ENCODE results near the gene IPO11.
A peak's percentile ranks its signal among the peaks of the same experiment; 100 is the strongest.
"Not testable (repeated sequence)": the region's sequence is repeated elsewhere in the genome, so short reads cannot be mapped to it uniquely, and the experiment has no call there.

IPO11 gene

GRCh38 chr5:62450259-62450658, 37.7 kb downstream of the IPO11 start:
- no peak for FAIRE-seq

- no peak for FAIRE-seq
Observed at GRCh38 chr5:62457071-62457470, 44.5 kb downstream of the IPO11 start.

GRCh38 chr5:62460578-62460983, 48.0 kb downstream of the IPO11 start:
- FAIRE-seq, result peak; percentile 92

- no peak for FAIRE-seq
Observed at GRCh38 chr5:62461561-62461960, 49.0 kb downstream of the IPO11 start.

GRCh38 chr5:62465985-62466925, 53.7 kb downstream of the IPO11 start:
- FAIRE-seq, result no peak

- no peak for FAIRE-seq
Observed at GRCh38 chr5:62473209-62473608, 60.6 kb downstream of the IPO11 start.

- no peak for FAIRE-seq
Observed at GRCh38 chr5:62475072-62475471, 62.5 kb downstream of the IPO11 start.

GRCh38 chr5:62477801-62478200, 65.2 kb downstream of the IPO11 start:
- FAIRE-seq, result peak; percentile 23

- FAIRE-seq, result no peak
Observed at GRCh38 chr5:62483556-62483955, 71.0 kb downstream of the IPO11 start.

GRCh38 chr5:62486672-62487071, 74.1 kb downstream of the IPO11 start:
- peak; percentile 88 for FAIRE-seq

- FAIRE-seq, result no peak
Observed at GRCh38 chr5:62488531-62488930, 76.0 kb downstream of the IPO11 start.

GRCh38 chr5:62489471-62489870, 76.9 kb downstream of the IPO11 start:
- no peak for FAIRE-seq

- FAIRE-seq, result no peak
Observed at GRCh38 chr5:62494772-62495171, 82.2 kb downstream of the IPO11 start.

- no peak for FAIRE-seq
Observed at GRCh38 chr5:62496876-62497275, 84.3 kb downstream of the IPO11 start.

GRCh38 chr5:62498961-62499360, 86.4 kb downstream of the IPO11 start:
- FAIRE-seq, result no peak

- no peak for FAIRE-seq
Observed at GRCh38 chr5:62499756-62500155, 87.2 kb downstream of the IPO11 start.

- FAIRE-seq, result no peak
Observed at GRCh38 chr5:62502456-62503101, 90.0 kb downstream of the IPO11 start.

- FAIRE-seq, result no peak
Observed at GRCh38 chr5:62504129-62504528, 91.6 kb downstream of the IPO11 start.

- FAIRE-seq, result no peak
Observed at GRCh38 chr5:62506659-62507460, 94.3 kb downstream of the IPO11 start.

- FAIRE-seq, result not testable (repeated sequence)
Observed at GRCh38 chr5:62508760-62509159, 96.2 kb downstream of the IPO11 start.

- FAIRE-seq, result no peak
Observed at GRCh38 chr5:62509806-62510205, 97.2 kb downstream of the IPO11 start.

GRCh38 chr5:62513085-62513484, 100.5 kb downstream of the IPO11 start:
- FAIRE-seq, result not testable (repeated sequence)

- no peak for FAIRE-seq
Observed at GRCh38 chr5:62514510-62515119, 102.1 kb downstream of the IPO11 start.

All from endometrium (tissue), 2 donors.